ENCODE results near the gene PTPRN2. TPM values are rescaled to one million over a fixed set of nuclear protein-coding genes. Genes with fewer than 3 reads are reported as not detected.
"Not testable (repeated sequence)": the region's sequence is repeated elsewhere in the genome, so short reads cannot be mapped to it uniquely, and the experiment has no call there.

The PTPRN2 gene
- total RNA-seq, 1 donor: 0.27 TPM

- DNase-seq (ENCODE audit: low read depth in 2 of 3, low spot score in 2 of 3): no peak
Observed at GRCh38 chr7:158377800-158378623, 209.6 kb downstream of the PTPRN2 start.

GRCh38 chr7:158376839-158377186, 210.8 kb downstream of the PTPRN2 start:
- DNase-seq (ENCODE audit: low read depth in 2 of 3, low spot score in 2 of 3): not testable (repeated sequence)

GRCh38 chr7:158376146-158376838, 211.3 kb downstream of the PTPRN2 start:
- peak in 1 of 3 donors; percentile 24 for DNase-seq (ENCODE audit: low read depth in 2 of 3, low spot score in 2 of 3)

- no peak for DNase-seq (ENCODE audit: low read depth in 2 of 3, low spot score in 2 of 3)
Observed at GRCh38 chr7:158375034-158375433, 212.6 kb downstream of the PTPRN2 start.

- no peak for DNase-seq (ENCODE audit: low read depth in 2 of 3, low spot score in 2 of 3)
Observed at GRCh38 chr7:158374586-158374985, 213.0 kb downstream of the PTPRN2 start.

GRCh38 chr7:158374146-158374545, 213.5 kb downstream of the PTPRN2 start:
- DNase-seq (ENCODE audit: low read depth in 2 of 3, low spot score in 2 of 3): no peak

- no peak for DNase-seq (ENCODE audit: low read depth in 2 of 3, low spot score in 2 of 3)
Observed at GRCh38 chr7:158373476-158374133, 214.0 kb downstream of the PTPRN2 start.

GRCh38 chr7:158372400-158373342, 215.0 kb downstream of the PTPRN2 start:
- DNase-seq (ENCODE audit: low read depth in 2 of 3, low spot score in 2 of 3): no peak

GRCh38 chr7:158371856-158372255, 215.8 kb downstream of the PTPRN2 start:
- no peak for DNase-seq (ENCODE audit: low read depth in 2 of 3, low spot score in 2 of 3)

- DNase-seq (ENCODE audit: low read depth in 2 of 3, low spot score in 2 of 3): no peak
Observed at GRCh38 chr7:158369866-158370265, 217.8 kb downstream of the PTPRN2 start.

- no peak for DNase-seq (ENCODE audit: low read depth in 2 of 3, low spot score in 2 of 3)
Observed at GRCh38 chr7:158369290-158369689, 218.3 kb downstream of the PTPRN2 start.

- DNase-seq (ENCODE audit: low read depth in 2 of 3, low spot score in 2 of 3): no peak
Observed at GRCh38 chr7:158368449-158368848, 219.2 kb downstream of the PTPRN2 start.

- no peak for DNase-seq (ENCODE audit: low read depth in 2 of 3, low spot score in 2 of 3)
Observed at GRCh38 chr7:158367634-158367982, 220.0 kb downstream of the PTPRN2 start.

GRCh38 chr7:158366916-158367633, 220.5 kb downstream of the PTPRN2 start:
- DNase-seq (ENCODE audit: low read depth in 2 of 3, low spot score in 2 of 3): no peak

GRCh38 chr7:158366346-158366745, 221.3 kb downstream of the PTPRN2 start:
- no peak for DNase-seq (ENCODE audit: low read depth in 2 of 3, low spot score in 2 of 3)

GRCh38 chr7:158365267-158365666, 222.4 kb downstream of the PTPRN2 start:
- DNase-seq (ENCODE audit: low read depth in 2 of 3, low spot score in 2 of 3): no peak

GRCh38 chr7:158364451-158364850, 223.2 kb downstream of the PTPRN2 start:
- DNase-seq (ENCODE audit: low read depth in 2 of 3, low spot score in 2 of 3): no peak

GRCh38 chr7:158362912-158363905, 224.4 kb downstream of the PTPRN2 start:
- DNase-seq (ENCODE audit: low read depth in 2 of 3, low spot score in 2 of 3): no peak

GRCh38 chr7:158362001-158362400, 225.6 kb downstream of the PTPRN2 start:
- no peak for DNase-seq (ENCODE audit: low read depth in 2 of 3, low spot score in 2 of 3)
